Measurements from ENCODE around the gene FAM217A. TPM values are rescaled to one million over a fixed set of nuclear protein-coding genes. Genes with fewer than 3 reads are reported as not detected.

Gene FAM217A
- total RNA-seq, 3 donors from 2014 or later (not counting 1 experiment from before 2014, with no cell fraction given), result not detected

- no peak overlapping the region for H3K27ac ChIP-seq (ENCODE audit: low read length)
- peaks cover 16% of the 10 kb centered on the region for H3K36me3 Mint-ChIP-seq
- no peaks in the 10 kb centered on the region for H3K27me3 Mint-ChIP-seq (ENCODE audit: low read depth in 2 of 2)
- peaks cover 6% of the 10 kb centered on the region for H3K4me1 ChIP-seq (ENCODE audit: control insufficient read depth, insufficient read depth, low read length)
- H3K27ac Mint-ChIP-seq, result peak overlapping the region; percentile 6 to 56
- DNase-seq, result no peak
- H3K4me1 Mint-ChIP-seq, result peaks cover 66 to 78% of the 10 kb centered on the region in 2 donors
- H3K4me3 Mint-ChIP-seq, result no peak overlapping the region
- H3K9me3 ChIP-seq (ENCODE audit: control insufficient read depth, insufficient read depth, low read length), result no peaks in the 10 kb centered on the region
- no peaks in the 10 kb centered on the region for H3K27me3 ChIP-seq (ENCODE audit: control insufficient read depth, insufficient read depth, low read length)
- no peak overlapping the region for H3K4me3 ChIP-seq (ENCODE audit: low read length)
- ATAC-seq, result no peak
- no peaks in the 10 kb centered on the region for H3K9me3 Mint-ChIP-seq
- WGBS (ENCODE audit: insufficient coverage), result 90% methylated on average over 7 of the region's 7 CpGs
- intact Hi-C loops (cut with micrococcal nuclease), result no loop called here
- H3K36me3 ChIP-seq (ENCODE audit: control insufficient read depth, insufficient read depth, low read length), result peaks cover 28% of the 10 kb centered on the region
- TF ChIP-seq CTCF (IDR thresholded peaks at IDR 0.05), result no peak
Observed at GRCh38 chr6:4029687-4030086, 49.2 kb downstream of the FAM217A start.

GRCh38 chr6:4028051-4028450 lies 50.9 kb downstream of the FAM217A start:
- ATAC-seq (no peak), DNase-seq (no peak)
- H3K9me3 Mint-ChIP-seq, result no peaks in the 10 kb centered on the region
- Histone ChIP-seq H3K4me3 (ENCODE audit: low read length) (no peak overlapping the region), H3K9me3 (ENCODE audit: control insufficient read depth, insufficient read depth, low read length) (no peaks in the 10 kb centered on the region), H3K36me3 (ENCODE audit: control insufficient read depth, insufficient read depth, low read length) (peaks cover 21% of the 10 kb centered on the region), H3K27ac (ENCODE audit: low read length) (no peak overlapping the region), H3K4me1 (ENCODE audit: control insufficient read depth, insufficient read depth, low read length) (peaks cover 20% of the 10 kb centered on the region), H3K27me3 (ENCODE audit: control insufficient read depth, insufficient read depth, low read length) (no peaks in the 10 kb centered on the region)
- no peaks in the 10 kb centered on the region for H3K27me3 Mint-ChIP-seq (ENCODE audit: low read depth in 2 of 2)
- H3K4me3 Mint-ChIP-seq, result no peak overlapping the region
- TF ChIP-seq CTCF (IDR thresholded peaks at IDR 0.05), result no peak
- H3K27ac Mint-ChIP-seq, result peak overlapping the region; percentile 21 to 56
- peaks cover 75 to 76% of the 10 kb centered on the region in 2 donors for H3K4me1 Mint-ChIP-seq
- peaks cover 16% of the 10 kb centered on the region for H3K36me3 Mint-ChIP-seq
- intact Hi-C loops (cut with micrococcal nuclease), result no loop called here

- peak overlapping the region in 1 of 2 donors; percentile 53 for H3K27ac Mint-ChIP-seq
- Histone ChIP-seq H3K36me3 (ENCODE audit: control insufficient read depth, insufficient read depth, low read length) (peaks cover 3% of the 10 kb centered on the region), H3K4me1 (ENCODE audit: control insufficient read depth, insufficient read depth, low read length) (peaks cover 26% of the 10 kb centered on the region), H3K27me3 (ENCODE audit: control insufficient read depth, insufficient read depth, low read length) (no peaks in the 10 kb centered on the region), H3K4me3 (ENCODE audit: low read length) (no peak overlapping the region), H3K9me3 (ENCODE audit: control insufficient read depth, insufficient read depth, low read length) (no peaks in the 10 kb centered on the region), H3K27ac (ENCODE audit: low read length) (no peak overlapping the region)
- no peak for TF ChIP-seq CTCF (IDR thresholded peaks at IDR 0.05)
- H3K9me3 Mint-ChIP-seq, result no peaks in the 10 kb centered on the region
- DNase-seq (no peak), ATAC-seq (no peak)
- WGBS (ENCODE audit: insufficient coverage), result 100% methylated on average over 1 of the region's 1 CpG
- peaks cover 68 to 75% of the 10 kb centered on the region in 2 donors for H3K4me1 Mint-ChIP-seq
- H3K36me3 Mint-ChIP-seq, result no peaks in the 10 kb centered on the region
- H3K4me3 Mint-ChIP-seq, result peak overlapping the region; percentile 15
- H3K27me3 Mint-ChIP-seq (ENCODE audit: low read depth in 2 of 2), result no peaks in the 10 kb centered on the region
- intact Hi-C loops (cut with micrococcal nuclease), result no loop called here
Observed at GRCh38 chr6:4025681-4026080, 53.3 kb downstream of the FAM217A start.

GRCh38 chr6:4023240-4023639 lies 55.7 kb downstream of the FAM217A start:
- intact Hi-C loops (cut with micrococcal nuclease), result loop anchor here (2.0 to 5.0 kb wide), 2 partner anchors 36 to 114 kb away; partner anchors contain the start of gene ECI2
- H3K9me3 ChIP-seq (ENCODE audit: control insufficient read depth, insufficient read depth, low read length), result no peaks in the 10 kb centered on the region
- H3K36me3 ChIP-seq (ENCODE audit: control insufficient read depth, insufficient read depth, low read length), result peaks cover 2% of the 10 kb centered on the region
- H3K36me3 Mint-ChIP-seq, result no peaks in the 10 kb centered on the region
- peak overlapping the region; percentile 98 for H3K27ac ChIP-seq (ENCODE audit: low read length)
- TF ChIP-seq CTCF (IDR thresholded peaks at IDR 0.05), result no peak
- peaks cover 32% of the 10 kb centered on the region for H3K4me1 ChIP-seq (ENCODE audit: control insufficient read depth, insufficient read depth, low read length)
- ATAC-seq, result no peak
- WGBS (ENCODE audit: insufficient coverage), result no CpG with 5 or more reads among the region's 1 CpG
- H3K4me1 Mint-ChIP-seq, result peaks cover 58 to 64% of the 10 kb centered on the region in 2 donors
- H3K9me3 Mint-ChIP-seq, result no peaks in the 10 kb centered on the region
- no peaks in the 10 kb centered on the region for H3K27me3 Mint-ChIP-seq (ENCODE audit: low read depth in 2 of 2)
- H3K27me3 ChIP-seq (ENCODE audit: control insufficient read depth, insufficient read depth, low read length), result no peaks in the 10 kb centered on the region
- H3K4me3 Mint-ChIP-seq, result peak overlapping the region; percentile 96
- peak overlapping the region; percentile 97 to 99 for H3K27ac Mint-ChIP-seq
- no peak for DNase-seq
- no peak overlapping the region for H3K4me3 ChIP-seq (ENCODE audit: low read length)
